Testis (tissue), 3 donors: ENCODE measurements around the gene CDKL4. TPM values are rescaled to one million over a fixed set of nuclear protein-coding genes. Genes with fewer than 3 reads are reported as not detected.

Source experiments
- DNase-seq: peaks from one replicate; pipeline ENCODE4 v3.0.0-alpha.2; 2019
- H3K27ac ChIP-seq, 2 donors: fragments of 200-600 bp; sonication (generic); one replicate each; pipeline ENCODE4 v1.5.1; 2019
- H3K27me3 ChIP-seq: fragments of 200-600 bp; sonication (generic); one replicate; pipeline ENCODE4 v1.5.1; 2019
- H3K36me3 ChIP-seq: fragments of 200-600 bp; sonication (generic); one replicate; pipeline ENCODE4 v1.5.1; 2017; ENCODE audit warnings: low read depth; ENCODE audit errors: missing control alignments
- H3K4me1 ChIP-seq: fragments of 200-600 bp; sonication (generic); one replicate; pipeline ENCODE4 v1.5.1; 2019
- H3K4me3 ChIP-seq, 2 donors: fragments of 200-600 bp; sonication (generic); one replicate each; pipeline ENCODE4 v1.5.1; 2017 to 2019
- H3K9me3 ChIP-seq: fragments of 200-600 bp; sonication (generic); one replicate; pipeline ENCODE4 v1.5.1; 2017
- POLR2A ChIP-seq: fragments of 450-650 bp; IDR thresholded peaks from one replicate; pipeline ENCODE4 v1.6.1; 2017; ENCODE audit warnings: antibody characterized with exemption, mild to moderate bottlenecking, moderate library complexity
- WGBS, 2 donors: methylation state at CpG; one replicate each; pipeline ENCODE4 v1.1.5; 2018; 5-methylcytosine and 5-hydroxymethylcytosine counted together
- intact Hi-C: fragments of 100-400 bp; cut with DNase I; formaldehyde crosslinking; loops from one replicate; pipeline ENCODE4 v1.15.1; 2023; ENCODE audit warnings: low total_unique reads
- polyA plus RNA-seq: library from polyadenylated mRNA; stranded (reverse); fragments of 350-450 nt; fragmentation: Illumina TruSeq; extraction: RNeasy Lipid Tissue Mini Kit (QIAGEN cat#74804); gene quantifications from one replicate; pipeline ENCODE4 v1.2.3, GENCODE V29; 2014; ENCODE audit warnings: low read depth, low replicate concordance; ENCODE audit not compliant: insufficient read depth
- total RNA-seq, 2 donors: library from RNA; depleted of rRNA; stranded (reverse); fragments of >200 nt; gene quantifications; one replicate each; pipeline ENCODE4 v1.2.3, GENCODE V29; 2016
- TF ChIP-seq, protein P1 (sequence below), 3 experiments: fragments of 450-650 bp in 2 of 3; fragments of 200-600 bp in 1 of 3; sonication (generic) in 1 of 3; IDR thresholded peaks; one replicate each; pipeline ENCODE4 v1.5.1; 2016 to 2019; ENCODE audit warnings: antibody characterized with exemption in 3 of 3, mild to moderate bottlenecking in 2 of 3, moderate library complexity in 1 of 3

The CDKL4 gene
- total and polyA plus RNA-seq, 3 donors from 2014 or later, result 2.3 to 4.2 (median 3.9) TPM

DNA sequence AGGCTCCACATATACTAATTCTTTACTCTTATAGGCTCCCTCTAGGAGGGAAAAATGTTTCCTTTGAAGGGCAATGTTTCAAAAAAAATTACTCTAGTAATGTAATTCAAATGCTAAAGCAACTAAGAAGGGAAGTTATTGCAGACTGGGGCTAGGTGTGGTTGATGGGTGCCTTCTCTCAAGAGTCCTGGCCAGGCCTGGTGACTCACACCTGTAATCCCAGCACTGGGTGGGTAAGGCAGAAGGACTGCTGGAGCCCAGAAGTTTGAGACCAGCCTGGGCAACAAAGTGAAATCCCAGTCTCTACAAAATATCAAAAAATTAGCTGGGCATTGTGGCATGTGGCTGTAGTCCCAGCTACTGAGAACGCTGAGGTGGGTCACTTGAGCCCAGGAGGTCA is 31.2 kb upstream of the CDKL4 start:
- Histone ChIP-seq H3K36me3 (no peaks in the 10 kb centered on the region), H3K4me3 (no peak overlapping the region), H3K9me3 (no peaks in the 10 kb centered on the region), H3K27me3 (no peaks in the 10 kb centered on the region), H3K4me1 (no peaks in the 10 kb centered on the region), H3K27ac (no peak overlapping the region)
- DNase-seq, result no peak
- WGBS, 2 donors, result 56% methylated on average over 1 of the region's 1 CpG
- TF ChIP-seq, protein P1, sequence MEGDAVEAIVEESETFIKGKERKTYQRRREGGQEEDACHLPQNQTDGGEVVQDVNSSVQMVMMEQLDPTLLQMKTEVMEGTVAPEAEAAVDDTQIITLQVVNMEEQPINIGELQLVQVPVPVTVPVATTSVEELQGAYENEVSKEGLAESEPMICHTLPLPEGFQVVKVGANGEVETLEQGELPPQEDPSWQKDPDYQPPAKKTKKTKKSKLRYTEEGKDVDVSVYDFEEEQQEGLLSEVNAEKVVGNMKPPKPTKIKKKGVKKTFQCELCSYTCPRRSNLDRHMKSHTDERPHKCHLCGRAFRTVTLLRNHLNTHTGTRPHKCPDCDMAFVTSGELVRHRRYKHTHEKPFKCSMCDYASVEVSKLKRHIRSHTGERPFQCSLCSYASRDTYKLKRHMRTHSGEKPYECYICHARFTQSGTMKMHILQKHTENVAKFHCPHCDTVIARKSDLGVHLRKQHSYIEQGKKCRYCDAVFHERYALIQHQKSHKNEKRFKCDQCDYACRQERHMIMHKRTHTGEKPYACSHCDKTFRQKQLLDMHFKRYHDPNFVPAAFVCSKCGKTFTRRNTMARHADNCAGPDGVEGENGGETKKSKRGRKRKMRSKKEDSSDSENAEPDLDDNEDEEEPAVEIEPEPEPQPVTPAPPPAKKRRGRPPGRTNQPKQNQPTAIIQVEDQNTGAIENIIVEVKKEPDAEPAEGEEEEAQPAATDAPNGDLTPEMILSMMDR (IDR thresholded peaks at IDR 0.05), result no peak
- no peak for TF ChIP-seq POLR2A
- intact Hi-C loops, result no loop called here

DNA sequence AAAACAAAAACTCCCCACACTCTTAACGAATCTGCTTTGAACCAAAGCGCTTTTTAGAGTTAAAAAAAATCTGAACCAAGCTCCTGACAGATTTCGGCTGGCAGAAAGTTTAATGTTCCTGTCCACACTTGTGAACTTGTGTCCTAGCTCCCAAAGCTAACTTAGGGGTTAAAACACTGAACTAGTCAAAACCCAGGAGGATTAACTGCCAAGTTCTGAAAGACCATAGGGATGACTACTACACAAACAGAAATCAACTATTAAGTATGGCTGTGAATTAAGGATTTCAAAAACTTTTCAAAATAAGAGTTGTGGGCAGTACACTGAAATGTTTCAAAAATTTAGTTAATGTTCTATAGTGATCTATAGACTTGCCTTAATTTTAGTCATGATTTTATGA is 26.2 kb upstream of the CDKL4 start:
- Histone ChIP-seq H3K27me3 (no peaks in the 10 kb centered on the region), H3K27ac (no peak overlapping the region), H3K4me1 (no peaks in the 10 kb centered on the region), H3K36me3 (no peaks in the 10 kb centered on the region), H3K4me3 (no peak overlapping the region), H3K9me3 (no peaks in the 10 kb centered on the region)
- no peak for DNase-seq
- TF ChIP-seq POLR2A, result no peak
- TF ChIP-seq, protein P1 (IDR thresholded peaks at IDR 0.05), result no peak
- intact Hi-C loops, result no loop called here
- 82 to 88% methylated on average over 3 of the region's 3 CpGs for WGBS, 2 donors

DNA sequence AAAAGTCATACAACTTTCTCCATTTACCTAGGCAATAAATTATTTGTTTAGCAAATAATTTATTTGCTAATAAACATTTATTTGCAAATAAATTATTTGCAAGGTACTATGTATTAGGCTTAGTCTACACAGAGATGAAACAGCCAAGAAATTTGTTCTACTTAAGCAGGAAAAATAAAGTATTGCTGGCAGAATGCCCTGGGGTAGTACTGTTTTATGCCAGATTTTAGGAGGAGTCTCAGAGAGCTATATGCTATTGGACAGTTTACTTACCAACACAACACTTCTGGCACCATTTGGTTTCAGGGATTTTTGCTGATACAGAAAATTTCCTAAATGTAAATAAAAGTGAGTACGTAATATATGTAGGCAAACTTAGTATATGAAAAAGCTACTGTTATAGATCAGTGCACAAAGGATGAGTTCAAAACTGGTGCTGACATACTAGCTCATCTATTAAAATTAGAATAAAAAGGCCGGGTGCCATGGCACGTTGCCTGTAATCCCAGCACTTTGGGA is 23.2 kb upstream of the CDKL4 start:
- 84 to 93% methylated on average over 3 of the region's 3 CpGs for WGBS, 2 donors
- Histone ChIP-seq H3K27ac (no peak overlapping the region), H3K4me1 (no peaks in the 10 kb centered on the region), H3K27me3 (no peaks in the 10 kb centered on the region), H3K4me3 (no peak overlapping the region), H3K36me3 (no peaks in the 10 kb centered on the region), H3K9me3 (no peaks in the 10 kb centered on the region)
- DNase-seq, result no peak
- intact Hi-C loops, result no loop called here
- TF ChIP-seq, protein P1 (IDR thresholded peaks at IDR 0.05), result no peak
- TF ChIP-seq POLR2A, result no peak

DNA sequence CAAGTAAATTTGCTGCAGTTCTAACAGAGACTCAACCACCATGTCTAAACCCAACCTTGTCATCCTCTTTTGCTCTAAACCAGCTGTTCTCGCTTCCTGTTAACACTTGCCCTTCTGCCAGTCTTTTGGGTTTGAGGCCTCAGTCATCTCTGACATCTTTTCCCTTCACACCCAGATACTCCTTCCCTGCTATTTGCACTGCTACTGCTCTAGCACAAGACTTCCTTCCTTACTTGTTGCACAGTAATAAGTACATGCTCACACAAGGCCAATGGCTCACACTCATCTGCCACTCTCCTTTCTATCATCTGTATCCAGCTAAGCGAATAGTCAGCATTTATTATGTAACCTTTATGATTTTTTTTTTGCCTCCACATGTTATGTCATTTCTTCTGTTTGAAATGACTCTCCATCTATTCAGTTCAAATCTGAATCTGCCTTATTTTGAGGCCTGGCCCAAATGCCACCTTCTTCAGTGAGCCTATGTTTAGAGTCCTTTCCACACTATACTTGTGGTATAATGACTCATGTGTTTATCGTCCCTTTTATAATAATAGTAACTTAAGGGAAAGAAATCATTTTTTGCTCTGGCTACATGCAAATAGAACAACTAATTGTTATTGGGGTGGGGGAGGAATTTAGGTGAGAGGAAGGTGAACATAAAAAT is 22.5 kb upstream of the CDKL4 start:
- H3K27ac ChIP-seq, result no peak overlapping the region
- no peaks in the 10 kb centered on the region for H3K4me1 ChIP-seq
- H3K27me3 ChIP-seq, result no peaks in the 10 kb centered on the region
- no peaks in the 10 kb centered on the region for H3K9me3 ChIP-seq
- H3K36me3 ChIP-seq, result no peaks in the 10 kb centered on the region
- no peak overlapping the region for H3K4me3 ChIP-seq
- intact Hi-C loops, result no loop called here
- TF ChIP-seq, protein P1 (IDR thresholded peaks at IDR 0.05), result no peak
- no peak for TF ChIP-seq POLR2A
- 91 to 96% methylated on average over 3 of the region's 3 CpGs for WGBS, 2 donors
- no peak for DNase-seq

DNA sequence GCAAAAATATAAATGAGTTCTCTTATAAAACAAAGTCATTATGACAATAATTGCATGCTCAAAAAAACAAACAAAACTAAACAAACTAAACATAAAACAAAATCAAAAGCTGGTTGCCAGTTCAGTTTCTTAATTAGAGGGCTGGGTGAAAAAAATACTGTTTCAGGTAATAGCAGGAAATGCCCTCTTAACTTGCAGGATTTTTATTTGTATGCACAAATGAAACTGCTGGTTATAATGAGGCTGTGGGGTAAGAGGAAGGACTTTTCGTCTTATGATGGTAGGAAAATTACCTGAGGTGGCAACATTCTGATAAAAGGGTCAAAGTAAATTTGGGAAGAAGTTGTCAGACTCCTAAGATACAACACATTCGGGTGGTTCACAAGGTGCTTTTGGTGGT is 21.5 kb upstream of the CDKL4 start:
- H3K27me3 ChIP-seq, result no peaks in the 10 kb centered on the region
- H3K27ac ChIP-seq, result no peak overlapping the region
- H3K36me3 ChIP-seq, result no peaks in the 10 kb centered on the region
- H3K4me3 ChIP-seq, result no peak overlapping the region
- intact Hi-C loops, result no loop called here
- TF ChIP-seq, protein P1 (IDR thresholded peaks at IDR 0.05), result no peak
- no peak for TF ChIP-seq POLR2A
- no peak for DNase-seq
- 85 to 87% methylated on average over 2 of the region's 2 CpGs for WGBS, 2 donors
- no peaks in the 10 kb centered on the region for H3K9me3 ChIP-seq
- no peaks in the 10 kb centered on the region for H3K4me1 ChIP-seq
